H1 (cell line): ENCODE data around the gene GPALPP1. TPM values are rescaled to one million over a fixed set of nuclear protein-coding genes. Genes with fewer than 3 reads are reported as not detected.

Experiments used
- ATF2 ChIP-seq: IDR thresholded peaks from 2 replicates; pipeline ENCODE4 v1.6.1; 2012; ENCODE audit warnings: low read length, inconsistent platforms
- CBX8 ChIP-seq: fragments of 300-800, 300-1000 bp; sonication (generic); IDR thresholded peaks from 2 replicates; pipeline ENCODE4 v1.7.1; 2016; ENCODE audit warnings: low read depth, low read length, borderline replicate concordance
- CTBP2 ChIP-seq: IDR thresholded peaks from 2 replicates; pipeline ENCODE4 v1.7.0; 2011; ENCODE audit warnings: borderline replicate concordance, mild to moderate bottlenecking, moderate library complexity, mixed read lengths, low read length; ENCODE audit not compliant: insufficient read depth, insufficient read length
- EP300 ChIP-seq, 2 experiments: IDR thresholded peaks; 1 replicate in 1 of 2; 2 replicates in 1 of 2; pipeline ENCODE4 v1.6.1; 2011 to 2012; ENCODE audit warnings: low read depth in 2 of 2, low read length in 2 of 2, mild to moderate bottlenecking in 2 of 2, borderline replicate concordance in 1 of 2, inconsistent platforms in 1 of 2, moderate library complexity in 1 of 2
- JUND ChIP-seq: IDR thresholded peaks from 2 replicates; pipeline ENCODE4 v1.6.1; 2011; ENCODE audit warnings: mild to moderate bottlenecking, improper control_type of control experiment, low read length
- MAFK ChIP-seq: IDR thresholded peaks from 2 replicates; pipeline ENCODE4 v1.6.1; 2012; ENCODE audit warnings: low read depth, mild to moderate bottlenecking, improper control_type of control experiment, low read length
- POU5F1 ChIP-seq: IDR thresholded peaks from 2 replicates; pipeline ENCODE4 v1.6.1; 2011; ENCODE audit warnings: low read depth, mild to moderate bottlenecking, low read length, moderate library complexity
- RFX5 ChIP-seq: IDR thresholded peaks from 2 replicates; pipeline ENCODE4 v1.6.1; 2011; ENCODE audit warnings: low read depth, low read length, improper control_type of control experiment, borderline replicate concordance
- TBP ChIP-seq: IDR thresholded peaks from 2 replicates; pipeline ENCODE4 v1.6.1; 2011; ENCODE audit warnings: low read depth, low read length, improper control_type of control experiment
- polyA plus RNA-seq, 7 experiments: library from polyadenylated mRNA; depleted of rRNA in 3 of 7; stranded (reverse) in 5 of 7; unstranded in 2 of 7; fragments of >200 nt in 5 of 7; fragments of 200-250 nt in 2 of 7; gene quantifications; 1 replicate in 5 of 7; 2 replicates in 1 of 7; 4 replicates in 1 of 7; pipeline versions ENCODE4 v1.2.1 to v1.2.3, GENCODE V29; 2011 to 2013; ENCODE audit warnings: missing spikeins in 2 of 7, mixed read lengths in 2 of 7
- total RNA-seq: library from RNA; stranded (reverse); fragmentation: NEBNext Ultra II Directional; extraction: Animal tissue kit (Norgen Biotek cat#: 25700); gene quantifications from 2 replicates; pipeline ENCODE4 v1.2.1, GENCODE V29; 2021

GPALPP1 gene
- total and polyA plus RNA-seq, 2 of the 8 experiments (the other 6 are each of a cell fraction or from before 2014, with no cell fraction given), result 8.5 to 26.1 TPM

GRCh38 chr13:45015300-45015699 lies 26.0 kb downstream of the GPALPP1 start (continued):
- TF ChIP-seq POU5F1, result no peak
- no peak for TF ChIP-seq EP300 (IDR thresholded peaks at IDR 0.05; ENCODE audit: borderline replicate concordance in 1 of 2, low read depth in 2 of 2, low read length in 2 of 2)
- TF ChIP-seq ATF2, result no peak
- TF ChIP-seq TBP, result no peak
- no peak for TF ChIP-seq MAFK
- TF ChIP-seq RFX5, result no peak
- no peak for TF ChIP-seq JUND
- no peak for TF ChIP-seq CBX8
- TF ChIP-seq CTBP2, result no peak
